ENCODE measurements around the gene UNCX. TPM values are rescaled to one million over a fixed set of nuclear protein-coding genes. Genes with fewer than 3 reads are reported as not detected.

Gene UNCX
- polyA plus RNA-seq, 6 donors from 2014 or later: not detected

DNA sequence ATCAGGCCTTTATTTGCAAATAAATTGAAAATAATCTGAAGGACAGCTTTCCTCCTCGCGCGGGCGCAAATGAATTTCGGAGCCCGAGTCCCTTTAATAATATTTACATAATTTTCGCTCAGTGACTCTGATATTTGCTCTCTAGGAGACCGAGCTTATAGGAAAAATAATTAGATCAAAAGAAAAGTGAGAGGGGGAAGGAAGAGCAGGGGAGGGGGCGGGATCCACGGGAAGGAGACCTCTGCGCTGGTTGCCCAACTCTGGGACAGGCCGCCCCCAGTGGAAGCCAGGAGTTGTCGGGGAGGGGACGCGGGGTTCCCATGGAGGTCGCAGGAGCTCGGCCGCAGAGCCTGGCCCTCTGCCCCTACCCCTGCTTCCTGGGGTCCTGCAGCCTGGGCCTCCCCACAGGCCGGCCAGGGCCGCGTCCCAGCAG lies 5.8 kb downstream of the UNCX start:
- DNase-seq (no peak), ATAC-seq (ENCODE audit: low read depth in 2 of 2) (no peak)
- Mint-ChIP-seq H3K4me3 (no peak overlapping the region), H3K36me3 (peaks cover 0 to 4% of the 10 kb centered on the region in 2 donors), H3K4me1 (peaks cover 5 to 20% (median 9%) of the 10 kb centered on the region in 3 donors), H3K27me3 (peaks cover 23 to 46% (median 41%) of the 10 kb centered on the region in 3 donors), H3K9me3 (peaks cover 0 to 26% (median 6%) of the 10 kb centered on the region in 7 donors), H3K27ac (peak overlapping the region in 3 of 6 donors; percentile 23 to 79 (median 50))

GRCh38 chr7:1238931-1239802 lies 6.5 kb downstream of the UNCX start:
- peak overlapping the region; percentile 21 to 96 (median 60) for H3K27ac Mint-ChIP-seq
- H3K36me3 Mint-ChIP-seq: peaks cover 0 to 4% of the 10 kb centered on the region in 2 donors
- ATAC-seq (ENCODE audit: low read depth in 2 of 2) (no peak), DNase-seq (no peak)
- H3K9me3 Mint-ChIP-seq: peaks cover 0 to 27% (median 4%) of the 10 kb centered on the region in 7 donors
- H3K4me1 Mint-ChIP-seq: peaks cover 5 to 20% (median 9%) of the 10 kb centered on the region in 3 donors
- H3K27me3 Mint-ChIP-seq: peaks cover 24 to 50% (median 46%) of the 10 kb centered on the region in 3 donors
- peak overlapping the region in 3 of 8 donors; percentile 62 to 70 (median 63) for H3K4me3 Mint-ChIP-seq

- ATAC-seq (ENCODE audit: low read depth in 2 of 2): no peak
- peak overlapping the region in 3 of 6 donors; percentile 69 to 96 (median 89) for H3K27ac Mint-ChIP-seq
These were observed 7.3 kb downstream of the UNCX start for GRCh38 chr7:1239803-1240516.

GRCh38 chr7:1240517-1241257 lies 8.0 kb downstream of the UNCX start:
- Mint-ChIP-seq H3K27ac (peak overlapping the region in 5 of 6 donors; percentile 80 to 96 (median 88)), H3K4me3 (peak overlapping the region in 4 of 8 donors; percentile 15 to 68 (median 61)), H3K27me3 (peaks cover 31 to 53% (median 50%) of the 10 kb centered on the region in 3 donors), H3K4me1 (peaks cover 2 to 10% (median 3%) of the 10 kb centered on the region in 3 donors), H3K9me3 (peaks cover 0 to 19% (median 5%) of the 10 kb centered on the region in 7 donors), H3K36me3 (no peaks in the 10 kb centered on the region)
- ATAC-seq (ENCODE audit: low read depth in 2 of 2): no peak
- no peak for DNase-seq

More at GRCh38 chr7:1239803-1240516, 7.3 kb downstream of the UNCX start:
- peaks cover 27 to 46% (median 46%) of the 10 kb centered on the region in 3 donors for H3K27me3 Mint-ChIP-seq
- peaks cover 3 to 12% (median 5%) of the 10 kb centered on the region in 3 donors for H3K4me1 Mint-ChIP-seq
- H3K4me3 Mint-ChIP-seq: peak overlapping the region in 2 of 8 donors; percentile 62 to 67
- H3K9me3 Mint-ChIP-seq: peaks cover 0 to 19% (median 4%) of the 10 kb centered on the region in 7 donors
- no peaks in the 10 kb centered on the region for H3K36me3 Mint-ChIP-seq
- DNase-seq: no peak

- H3K4me3 Mint-ChIP-seq: no peak overlapping the region
- peaks cover 36 to 59% (median 52%) of the 10 kb centered on the region in 3 donors for H3K27me3 Mint-ChIP-seq
- no peak overlapping the region for H3K27ac Mint-ChIP-seq
- peaks cover 0 to 9% (median 5%) of the 10 kb centered on the region in 3 donors for H3K4me1 Mint-ChIP-seq
- ATAC-seq (ENCODE audit: low read depth in 2 of 2) (no peak), DNase-seq (no peak)
- no peaks in the 10 kb centered on the region for H3K36me3 Mint-ChIP-seq
- peaks cover 0 to 22% (median 5%) of the 10 kb centered on the region in 7 donors for H3K9me3 Mint-ChIP-seq
These were observed 8.6 kb downstream of the UNCX start for GRCh38 chr7:1241258-1241602.

- H3K4me3 Mint-ChIP-seq: peak overlapping the region in 2 of 8 donors; percentile 38 to 75
- peaks cover 41 to 64% (median 57%) of the 10 kb centered on the region in 3 donors for H3K27me3 Mint-ChIP-seq
- H3K36me3 Mint-ChIP-seq: no peaks in the 10 kb centered on the region
These were observed 9.1 kb downstream of the UNCX start for GRCh38 chr7:1241603-1242255.

GRCh38 chr7:1242256-1242605 lies 9.6 kb downstream of the UNCX start:
- Mint-ChIP-seq H3K9me3 (peaks cover 0 to 22% (median 5%) of the 10 kb centered on the region in 7 donors), H3K36me3 (no peaks in the 10 kb centered on the region), H3K4me1 (peaks cover 5 to 9% (median 7%) of the 10 kb centered on the region in 3 donors), H3K27ac (peak overlapping the region in 2 of 6 donors; percentile 63 to 95), H3K27me3 (peaks cover 43 to 66% (median 59%) of the 10 kb centered on the region in 3 donors), H3K4me3 (no peak overlapping the region)
- ATAC-seq (ENCODE audit: low read depth in 2 of 2) (no peak), DNase-seq (no peak)

More at GRCh38 chr7:1241603-1242255, 9.1 kb downstream of the UNCX start:
- H3K4me1 Mint-ChIP-seq: peaks cover 5 to 9% (median 9%) of the 10 kb centered on the region in 3 donors
- H3K9me3 Mint-ChIP-seq: peaks cover 0 to 22% (median 5%) of the 10 kb centered on the region in 7 donors
- DNase-seq (no peak), ATAC-seq (ENCODE audit: low read depth in 2 of 2) (no peak)
- H3K27ac Mint-ChIP-seq: peak overlapping the region in 3 of 6 donors; percentile 63 to 95 (median 76)

DNA sequence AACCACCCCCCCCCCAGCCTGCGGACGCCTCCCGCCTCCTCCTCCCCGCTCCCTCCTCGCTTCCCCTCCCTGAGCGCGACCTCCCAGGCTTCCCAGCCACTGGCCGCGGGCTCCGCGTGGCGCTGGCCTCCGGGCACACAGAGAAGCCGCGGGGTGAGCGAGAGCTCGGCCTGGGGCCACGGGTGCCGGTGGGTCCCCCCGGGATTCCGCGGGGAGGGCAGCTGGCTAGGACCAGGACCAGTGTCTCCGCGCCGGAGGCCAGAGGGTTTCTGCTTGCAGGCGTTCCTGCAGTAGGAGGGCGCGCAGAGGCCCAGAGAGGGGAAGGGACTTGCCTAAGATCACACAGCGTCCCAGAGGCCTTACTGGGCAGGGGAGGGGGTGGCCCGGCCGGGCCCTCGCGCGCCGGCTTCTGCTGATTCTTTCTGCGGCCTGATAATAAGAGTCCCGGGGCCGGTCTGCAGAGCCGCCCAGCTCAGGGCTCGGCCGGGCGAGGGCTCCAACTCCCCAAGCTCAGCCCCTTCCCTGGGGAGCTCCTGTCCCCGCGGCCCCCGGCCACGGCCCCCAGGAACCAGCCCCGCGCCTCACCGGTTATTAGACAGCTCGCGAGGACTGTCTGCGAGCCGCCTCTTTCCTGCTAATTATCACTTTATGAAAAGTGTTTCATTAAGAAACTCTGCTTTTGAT lies 10.1 kb downstream of the UNCX start:
- Mint-ChIP-seq H3K27ac (peak overlapping the region in 4 of 6 donors; percentile 41 to 92 (median 87)), H3K9me3 (peaks cover 0 to 22% (median 5%) of the 10 kb centered on the region in 7 donors), H3K27me3 (peaks cover 39 to 63% (median 56%) of the 10 kb centered on the region in 3 donors), H3K4me3 (peak overlapping the region in 2 of 8 donors; percentile 45 to 68), H3K36me3 (no peaks in the 10 kb centered on the region), H3K4me1 (peaks cover 5 to 9% (median 5%) of the 10 kb centered on the region in 3 donors)
- DNase-seq (no peak), ATAC-seq (ENCODE audit: low read depth in 2 of 2) (no peak)

DNA sequence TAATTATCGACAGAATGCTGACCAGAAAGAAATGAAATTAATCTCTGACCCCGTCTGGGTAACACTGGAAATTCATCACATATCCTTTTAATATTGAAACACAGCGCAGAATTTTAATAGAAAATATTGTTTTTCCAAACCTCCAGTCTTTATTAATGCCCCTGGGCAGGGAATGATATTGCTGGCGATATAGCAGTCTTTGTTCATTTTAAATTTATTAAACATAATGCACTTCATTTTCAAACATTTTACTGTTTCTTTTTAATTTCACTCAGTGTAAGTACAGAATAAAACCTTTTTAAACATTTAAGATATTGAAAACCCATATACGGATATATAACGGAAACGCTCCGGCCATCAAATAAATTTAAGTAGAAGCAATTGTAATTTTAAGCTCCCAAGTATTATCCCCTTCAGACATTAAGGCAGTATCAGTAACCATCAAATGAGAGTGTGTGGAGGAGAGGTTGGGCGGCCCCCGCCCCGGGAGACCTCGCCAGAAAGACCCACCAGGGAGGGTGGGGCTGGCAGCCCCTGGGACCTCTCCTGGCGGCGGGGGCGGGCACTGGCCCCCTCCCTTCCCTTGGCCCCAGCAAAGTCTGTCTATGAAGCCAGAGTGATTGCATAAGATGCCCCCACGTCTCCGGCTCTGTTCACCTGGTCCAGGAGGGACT lies 10.8 kb downstream of the UNCX start:
- Mint-ChIP-seq H3K9me3 (peaks cover 0 to 22% (median 5%) of the 10 kb centered on the region in 7 donors), H3K4me3 (peak overlapping the region in 2 of 8 donors; percentile 45 to 68), H3K27me3 (peaks cover 40 to 62% (median 61%) of the 10 kb centered on the region in 3 donors), H3K36me3 (no peaks in the 10 kb centered on the region), H3K27ac (peak overlapping the region in 5 of 6 donors; percentile 38 to 97 (median 85)), H3K4me1 (peaks cover 8 to 13% (median 9%) of the 10 kb centered on the region in 3 donors)
- DNase-seq (no peak), ATAC-seq (ENCODE audit: low read depth in 2 of 2) (no peak)

DNA sequence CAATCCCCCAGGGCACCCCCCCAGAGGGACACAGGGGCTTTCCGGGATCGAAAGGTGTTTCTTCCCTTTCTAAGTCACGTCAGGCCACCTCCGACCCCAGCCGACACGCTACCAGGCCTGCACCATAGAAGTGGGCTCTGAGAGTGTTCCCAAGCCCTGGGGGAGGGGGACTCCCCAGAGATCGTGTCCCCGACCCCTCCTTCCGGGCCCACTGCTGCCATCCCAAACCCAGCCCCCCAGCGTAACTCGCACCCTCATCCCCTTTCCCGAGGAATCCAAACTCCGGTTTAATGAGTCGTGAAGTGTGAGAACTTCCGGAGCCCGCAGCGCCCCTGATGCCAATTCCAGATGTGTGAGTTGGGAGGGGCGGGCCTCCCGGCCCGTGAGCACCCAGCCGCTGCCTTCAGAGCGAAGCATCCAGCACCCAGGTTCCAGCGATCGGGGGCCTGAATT lies 11.3 kb downstream of the UNCX start:
- Mint-ChIP-seq H3K4me3 (peak overlapping the region in 3 of 8 donors; percentile 16 to 68 (median 49)), H3K36me3 (no peaks in the 10 kb centered on the region), H3K27ac (peak overlapping the region in 5 of 6 donors; percentile 38 to 97 (median 44)), H3K27me3 (peaks cover 42 to 65% (median 62%) of the 10 kb centered on the region in 3 donors), H3K9me3 (peaks cover 0 to 20% (median 5%) of the 10 kb centered on the region in 7 donors), H3K4me1 (peaks cover 7 to 14% (median 12%) of the 10 kb centered on the region in 3 donors)
- ATAC-seq (ENCODE audit: low read depth in 2 of 2) (no peak), DNase-seq (no peak)

Data from naive B cell (primary cell).